NCI-H748 treated with DMSO at 0.1 percent for 48 hours (cell line): Measurements from ENCODE around the gene TCF19.

Experiments used
- DNase-seq: peaks from one replicate; lab custom pipeline; 2025; lab: John Stamatoyannopoulos, UW

TCF19 gene

DNA sequence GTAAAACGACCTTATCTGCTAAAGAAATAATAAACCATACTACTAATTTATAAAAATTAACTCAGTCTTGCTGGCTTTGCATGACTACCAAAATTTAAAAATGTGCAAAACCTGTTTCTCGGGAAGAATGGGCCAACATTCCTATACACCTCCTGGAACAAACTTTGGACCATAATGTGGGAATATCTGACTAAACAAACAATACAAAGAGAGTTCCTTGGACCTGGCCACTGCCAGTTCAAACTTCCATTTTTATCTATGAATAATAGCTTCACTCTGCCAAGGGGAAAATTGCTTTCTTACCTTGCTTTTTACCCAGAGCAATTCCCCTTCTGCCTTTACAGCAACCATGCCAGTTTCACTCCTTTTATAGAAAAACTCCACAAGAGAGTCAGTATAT lies 50.7 kb downstream of the TCF19 start:
- no peak for DNase-seq

DNA sequence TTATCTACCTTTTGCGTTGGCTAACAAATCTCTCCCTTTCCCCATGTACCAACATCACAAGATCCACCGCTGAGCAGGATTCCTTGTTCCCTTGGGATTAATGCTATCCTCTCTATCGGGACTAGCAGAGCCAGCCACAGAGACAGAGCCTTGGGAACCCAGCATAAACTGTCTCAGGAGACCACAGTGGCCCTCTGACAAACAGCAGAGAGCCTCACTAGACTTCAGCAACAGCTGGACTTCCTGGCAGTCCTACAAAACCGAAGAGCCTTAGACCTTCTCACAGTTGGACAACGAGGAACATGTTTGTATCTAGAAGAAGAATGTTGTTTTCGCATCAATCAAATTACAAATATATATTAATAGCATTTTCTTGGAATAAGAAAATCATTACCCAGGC lies 51.7 kb downstream of the TCF19 start:
- DNase-seq = no peak

DNA sequence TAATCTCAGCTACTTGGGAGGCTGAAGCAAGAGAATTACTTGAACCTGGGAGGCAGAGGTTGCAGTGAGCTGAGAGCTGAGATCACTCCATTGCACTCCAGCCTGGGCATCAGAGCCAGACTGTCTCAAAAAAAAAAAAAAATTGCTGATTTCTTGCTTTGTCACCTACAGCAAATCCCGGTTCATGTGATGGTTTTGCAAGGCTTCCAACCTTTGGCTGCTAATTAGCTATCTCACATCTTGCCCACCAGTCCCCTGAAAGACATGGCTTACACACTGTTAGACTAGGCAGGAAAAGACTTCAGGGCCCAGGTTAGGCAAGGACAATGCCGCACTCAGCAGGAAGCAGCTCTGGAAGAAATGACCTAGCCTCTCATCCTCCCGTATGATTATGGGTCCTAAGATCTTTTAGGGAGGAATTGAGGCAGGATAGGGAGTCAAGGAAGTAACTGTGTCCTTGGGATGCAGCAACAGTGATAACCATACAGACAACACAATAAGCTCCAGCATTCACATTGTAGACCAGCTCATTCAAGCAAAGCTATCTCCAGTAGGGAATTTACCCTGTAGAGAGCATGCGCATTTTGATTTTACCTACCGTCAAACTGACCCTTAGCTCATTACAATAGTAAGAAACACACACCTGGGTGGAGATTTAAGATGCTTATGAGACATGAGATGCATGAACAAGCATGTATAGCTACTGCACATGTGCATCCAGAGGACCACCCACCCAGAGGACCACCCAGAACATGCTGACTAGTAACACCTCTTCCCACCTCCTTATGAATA lies 52.5 kb downstream of the TCF19 start:
- DNase-seq = no peak
